HL-60/S4 treated with retinoic acid at 250 ng/mL for 4 days and 3 days (cell line): ENCODE measurements around the gene CDC42.

ENCODE experiments used
- in situ Hi-C: fragments of 300-500 bp; cut with MboI; formaldehyde crosslinking; loops from 2 replicates; pipeline ENCODE4 v1.7.0; 2022; ENCODE audit warnings: low sequenced_read_pairs

The CDC42 gene

DNA sequence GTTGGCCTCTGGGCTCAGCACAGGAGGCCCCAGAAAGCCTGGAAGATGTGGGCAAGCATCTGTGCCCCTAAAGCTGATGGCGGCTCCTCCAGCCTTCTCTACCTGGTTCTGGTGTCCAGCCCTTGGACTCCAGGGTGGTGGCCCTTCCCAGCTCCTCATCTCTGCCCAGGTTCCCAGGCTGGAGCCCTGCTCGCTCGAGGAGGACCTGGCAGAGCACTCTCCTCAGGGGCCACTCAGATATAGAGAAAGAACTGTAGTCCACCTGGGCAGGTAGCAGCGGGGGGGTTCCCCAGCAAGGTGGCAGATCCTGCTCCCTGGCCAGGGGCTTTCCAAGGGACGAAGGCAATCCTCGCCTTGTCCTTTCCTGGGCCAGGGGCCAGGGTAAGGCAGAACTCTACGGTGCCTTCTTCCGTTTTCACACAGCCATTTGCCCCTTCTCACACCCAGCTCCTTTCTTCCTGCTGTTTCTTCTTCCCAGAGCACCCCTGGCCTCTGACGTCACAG lies 71.4 kb downstream of the CDC42 start:
- in situ Hi-C loops: loop anchor here (25.0 kb wide), 1 partner anchor 513 kb away; the partner anchor contains the start of genes C1QA and C1QC

- in situ Hi-C loops: loop anchor here (25.0 kb wide), 1 partner anchor 513 kb away; the partner anchor contains the start of genes C1QA and C1QC
Observed at GRCh38 chr1:22124592-22125229, 72.2 kb downstream of the CDC42 start.

DNA sequence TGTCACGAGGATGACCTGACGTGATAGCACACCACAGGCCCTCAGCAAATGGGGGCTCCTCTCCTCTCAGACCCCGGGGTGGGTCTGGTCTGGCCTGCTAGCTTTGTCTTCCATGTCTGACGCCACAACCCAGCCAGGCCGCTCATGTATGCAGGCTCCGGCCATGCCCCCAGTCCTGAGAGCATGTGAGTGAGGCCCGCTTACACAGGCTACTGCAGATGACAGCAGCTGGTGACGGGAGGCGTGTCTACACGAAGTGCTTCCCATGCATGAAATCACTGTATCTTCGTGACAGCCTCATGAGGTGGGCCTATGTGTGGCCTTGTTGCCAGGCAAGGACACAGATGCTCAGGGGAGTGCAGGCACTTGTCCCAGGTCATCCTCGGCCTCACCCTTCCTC lies 74.0 kb downstream of the CDC42 start:
- in situ Hi-C loops: no loop called here

GRCh38 chr1:22127248-22127647 lies 74.7 kb downstream of the CDC42 start:
- in situ Hi-C loops: no loop called here

- in situ Hi-C loops: no loop called here
Observed at GRCh38 chr1:22127731-22128130, 75.2 kb downstream of the CDC42 start.

GRCh38 chr1:22128392-22128791 lies 75.9 kb downstream of the CDC42 start:
- in situ Hi-C loops: no loop called here

DNA sequence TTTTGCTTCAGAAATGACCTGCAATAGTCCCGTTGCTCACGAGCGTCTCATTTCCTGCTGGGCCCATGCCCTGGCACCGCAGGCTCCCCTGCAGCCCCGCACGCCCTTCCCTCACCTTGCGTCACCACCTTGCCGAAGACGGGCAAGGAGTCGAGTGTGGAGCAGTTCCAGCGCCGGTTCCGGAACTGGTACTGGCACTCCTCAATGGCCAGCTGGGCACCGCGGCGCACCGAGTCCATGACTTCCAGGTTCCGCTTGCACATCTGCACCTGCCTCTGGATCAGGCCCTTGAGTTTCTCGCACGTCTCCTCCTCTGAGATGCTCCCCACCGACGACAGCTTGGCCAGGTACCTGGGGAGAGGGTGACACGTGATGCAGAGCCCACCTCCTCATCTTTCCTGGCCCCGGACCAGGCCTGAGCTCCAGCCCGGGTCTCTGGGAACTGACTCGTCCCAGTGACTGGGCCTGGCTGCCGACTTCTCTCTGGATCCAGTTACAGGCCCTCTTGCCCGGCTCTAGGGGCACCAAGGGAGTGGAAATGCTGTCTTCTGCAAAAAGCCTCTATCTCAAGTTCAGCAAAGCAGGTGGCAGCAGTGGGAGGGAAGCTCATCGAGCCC lies 77.1 kb downstream of the CDC42 start:
- in situ Hi-C loops: loop anchor here (10.0 kb wide), 1 partner anchor 285 kb away; no protein-coding TSS in a partner anchor

DNA sequence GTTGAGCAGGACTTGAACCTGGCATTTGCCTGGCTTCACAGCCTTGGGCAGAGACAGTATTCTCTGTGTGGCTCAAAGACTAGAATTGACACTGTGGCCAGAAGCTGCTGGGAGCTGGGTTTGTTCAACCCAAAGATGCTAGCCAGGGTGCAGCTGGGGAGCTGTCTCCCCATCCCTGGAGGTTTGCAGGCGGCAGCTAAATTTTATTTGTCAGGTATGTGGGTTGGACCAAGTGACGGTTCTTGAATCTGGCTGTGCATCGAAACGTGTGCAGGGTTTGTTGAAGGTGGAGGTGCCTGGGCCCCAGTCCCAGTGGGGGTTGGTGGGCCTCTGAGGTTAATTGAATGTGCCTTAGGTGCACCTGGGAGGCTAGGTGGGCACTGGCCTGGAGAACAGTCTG lies 78.6 kb downstream of the CDC42 start:
- in situ Hi-C loops: loop anchor here (10.0 kb wide), 1 partner anchor 284 kb away; no protein-coding TSS in a partner anchor

DNA sequence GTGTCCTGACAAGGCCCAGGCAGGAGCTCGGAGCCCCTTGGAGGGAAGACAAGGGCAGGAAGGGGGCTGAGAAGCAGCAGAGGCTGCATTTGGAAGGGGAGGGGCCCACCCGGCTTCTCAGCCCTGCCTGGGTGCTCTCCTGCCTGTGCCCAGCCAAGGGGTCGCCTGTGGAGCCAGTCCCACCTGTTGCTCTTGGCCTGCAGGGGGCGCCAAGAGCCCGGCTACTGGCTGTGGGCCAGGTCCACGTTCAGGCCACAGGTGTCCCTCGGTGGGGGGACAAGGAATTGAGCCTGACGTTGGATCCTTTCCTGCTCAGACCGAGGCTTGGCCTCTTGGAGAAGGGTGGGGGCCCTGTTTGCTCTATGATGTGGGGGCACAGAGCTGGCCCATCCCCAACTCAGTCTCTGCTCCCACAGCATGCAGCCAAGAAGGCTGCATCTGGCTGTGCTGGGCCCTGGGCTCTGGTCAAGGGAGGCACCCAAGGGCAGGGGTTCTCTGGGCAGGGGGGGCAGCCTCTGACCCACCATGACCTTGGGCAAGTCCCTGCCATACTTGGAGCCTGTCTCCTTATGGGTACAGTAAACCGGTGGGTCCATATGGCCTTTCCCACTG lies 79.5 kb downstream of the CDC42 start:
- in situ Hi-C loops: loop anchor here (10.0 kb wide), 1 partner anchor 283 kb away; no protein-coding TSS in a partner anchor

DNA sequence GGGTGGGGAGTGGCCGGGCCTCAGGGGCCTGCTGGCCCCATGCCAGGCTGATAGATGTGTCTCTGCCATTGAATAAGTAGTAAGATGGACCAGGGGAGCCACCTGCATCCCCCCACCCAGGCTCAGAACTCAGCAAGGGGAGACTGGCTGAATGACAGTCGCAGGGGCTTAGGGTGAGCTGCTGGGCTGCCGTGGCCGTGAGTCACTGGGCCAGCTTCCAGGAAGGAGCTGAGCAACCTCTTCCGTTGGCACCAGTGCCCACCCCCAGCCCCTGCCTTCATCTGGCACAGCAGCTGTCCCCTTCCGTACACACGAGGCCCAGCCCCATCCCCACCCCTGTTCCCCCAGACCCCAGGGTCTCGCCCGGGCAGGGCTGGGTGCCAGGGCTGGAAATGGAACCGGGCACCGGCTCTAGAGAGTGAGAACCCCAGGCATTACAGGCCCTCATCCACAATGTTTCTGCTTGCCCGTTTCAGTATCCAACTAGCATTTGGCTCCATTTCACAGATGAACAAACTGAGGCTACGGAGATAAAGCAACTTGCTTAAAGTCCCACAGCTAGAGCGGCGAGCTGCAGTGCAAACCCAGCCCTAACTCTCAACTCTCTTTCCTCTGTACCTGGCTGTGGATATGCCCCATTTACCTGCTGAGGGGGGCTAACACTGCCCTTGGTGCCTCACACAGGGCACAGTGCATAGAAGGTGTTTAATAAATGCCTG lies 80.2 kb downstream of the CDC42 start:
- in situ Hi-C loops: loop anchor here (10.0 kb wide), 1 partner anchor 282 kb away; no protein-coding TSS in a partner anchor

- in situ Hi-C loops: loop anchor here (10.0 kb wide), 1 partner anchor 281 kb away; no protein-coding TSS in a partner anchor
Observed at GRCh38 chr1:22133247-22133930, 80.9 kb downstream of the CDC42 start.

DNA sequence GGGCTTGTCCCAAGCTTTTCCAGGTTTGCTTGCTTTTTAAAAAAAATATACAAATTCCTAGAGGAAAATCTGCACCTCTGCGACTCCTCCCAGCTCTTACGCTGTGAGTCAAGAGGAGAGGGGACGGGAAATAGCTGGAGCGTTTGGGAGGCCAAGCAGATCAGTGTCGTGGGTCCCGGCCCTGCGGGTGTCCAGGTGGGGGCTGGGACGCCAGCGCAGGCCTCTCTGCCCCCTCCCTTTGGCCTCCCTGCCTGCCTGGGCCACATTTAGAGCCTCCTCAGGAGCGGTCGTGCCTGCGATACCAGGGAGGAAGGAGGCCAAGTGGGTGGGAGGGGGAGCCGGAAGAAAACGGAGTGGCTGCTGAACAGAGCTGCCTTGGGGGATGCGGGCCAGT lies 81.4 kb downstream of the CDC42 start:
- in situ Hi-C loops: loop anchor here (10.0 kb wide), 1 partner anchor 281 kb away; no protein-coding TSS in a partner anchor

- in situ Hi-C loops: loop anchor here (10.0 kb wide), 1 partner anchor 278 kb away; no protein-coding TSS in a partner anchor
Observed at GRCh38 chr1:22137004-22137720, 84.7 kb downstream of the CDC42 start.

DNA sequence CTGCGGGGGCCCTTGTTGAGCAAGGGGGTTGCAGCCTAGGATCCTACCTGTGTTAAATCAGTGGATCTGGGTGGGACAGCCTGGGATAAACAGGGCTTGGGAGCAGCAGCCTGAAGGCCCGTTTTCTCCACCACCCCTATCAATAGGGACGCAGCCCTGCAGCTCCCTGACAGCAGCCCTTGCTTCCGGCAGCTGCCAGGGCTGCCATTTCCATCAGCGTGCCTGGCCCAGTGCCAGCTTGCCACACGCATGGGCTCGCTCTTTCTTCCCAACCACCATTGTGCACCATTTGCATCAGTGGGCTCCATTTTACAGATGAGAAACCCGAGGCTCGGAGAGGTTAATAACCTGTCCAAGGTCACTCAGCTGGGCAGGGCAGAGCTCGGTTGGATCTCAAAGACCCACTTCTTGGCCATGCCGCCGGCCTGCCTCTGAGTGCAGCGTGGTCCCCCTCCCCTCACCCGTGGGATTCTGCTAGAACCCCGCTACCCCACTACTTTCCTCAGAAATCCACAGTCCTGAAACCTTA lies 86.6 kb downstream of the CDC42 start:
- in situ Hi-C loops: loop anchor here (10.0 kb wide), 1 partner anchor 276 kb away; no protein-coding TSS in a partner anchor

DNA sequence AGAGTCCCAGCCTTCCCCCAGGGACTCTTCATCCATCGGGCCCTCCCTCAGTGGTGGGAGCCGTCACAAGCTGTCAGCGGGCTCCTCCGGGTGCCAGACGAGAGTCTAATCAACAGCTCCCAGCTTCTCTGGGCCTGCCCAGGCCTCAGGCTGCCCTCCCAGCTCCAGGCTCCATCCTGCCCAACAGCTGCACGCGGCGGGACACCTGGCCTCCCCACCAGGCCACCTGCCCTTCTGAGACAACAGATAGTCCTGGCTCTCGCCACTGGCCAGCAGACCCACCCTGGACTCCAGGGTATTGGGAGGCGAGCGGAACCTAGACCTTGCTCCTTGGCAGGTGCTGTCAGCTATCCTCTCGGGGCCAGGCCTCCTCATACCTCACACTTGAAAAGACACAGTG lies 87.3 kb downstream of the CDC42 start:
- in situ Hi-C loops: loop anchor here (10.0 kb wide), 1 partner anchor 275 kb away; no protein-coding TSS in a partner anchor
